GM21737 (cell line): Measurements from ENCODE around the gene TMEM92.
"Not testable (repeated sequence)": the region's sequence is repeated elsewhere in the genome, so short reads cannot be mapped to it uniquely, and the experiment has no call there.

Experiments
- ATAC-seq: cut with Tn5 transposase; IDR thresholded peaks from one replicate; pipeline ENCODE4 v1.9.1; 2021; ENCODE audit warnings: mild to moderate bottlenecking, moderate library complexity; ENCODE audit not compliant: unreplicated experiment

Gene TMEM92

GRCh38 chr17:50297407-50297865 lies 23.2 kb downstream of the TMEM92 start:
- no peak for ATAC-seq

- ATAC-seq = no peak
Observed at GRCh38 chr17:50298018-50298417, 23.8 kb downstream of the TMEM92 start.

- ATAC-seq = no peak
Observed at GRCh38 chr17:50299776-50300175, 25.5 kb downstream of the TMEM92 start.

GRCh38 chr17:50300824-50301223 lies 26.6 kb downstream of the TMEM92 start:
- ATAC-seq = not testable (repeated sequence)

GRCh38 chr17:50301891-50302584 lies 27.8 kb downstream of the TMEM92 start:
- no peak for ATAC-seq

GRCh38 chr17:50303051-50303450 lies 28.8 kb downstream of the TMEM92 start:
- ATAC-seq = no peak

- ATAC-seq = no peak
Observed at GRCh38 chr17:50303596-50303995, 29.3 kb downstream of the TMEM92 start.

GRCh38 chr17:50304781-50305404 lies 30.6 kb downstream of the TMEM92 start:
- ATAC-seq = no peak

- no peak for ATAC-seq
Observed at GRCh38 chr17:50307654-50308053, 33.4 kb downstream of the TMEM92 start.

- no peak for ATAC-seq
Observed at GRCh38 chr17:50308666-50309065, 34.4 kb downstream of the TMEM92 start.

GRCh38 chr17:50310455-50311111 lies 36.3 kb downstream of the TMEM92 start:
- ATAC-seq = no peak

- peak; percentile 55 for ATAC-seq
Observed at GRCh38 chr17:50311112-50311460, 36.8 kb downstream of the TMEM92 start.

GRCh38 chr17:50311483-50311882 lies 37.2 kb downstream of the TMEM92 start:
- ATAC-seq = peak; percentile 25

- no peak for ATAC-seq
Observed at GRCh38 chr17:50312308-50312707, 38.0 kb downstream of the TMEM92 start.

GRCh38 chr17:50314456-50315011 lies 40.3 kb downstream of the TMEM92 start:
- ATAC-seq = no peak

GRCh38 chr17:50316016-50316587 lies 41.8 kb downstream of the TMEM92 start:
- no peak for ATAC-seq

- not testable (repeated sequence) for ATAC-seq
Observed at GRCh38 chr17:50316660-50317059, 42.4 kb downstream of the TMEM92 start.

- ATAC-seq = no peak
Observed at GRCh38 chr17:50317121-50317520, 42.9 kb downstream of the TMEM92 start.

GRCh38 chr17:50318501-50319285 lies 44.4 kb downstream of the TMEM92 start:
- ATAC-seq = no peak

- no peak for ATAC-seq
Observed at GRCh38 chr17:50319306-50320004, 45.2 kb downstream of the TMEM92 start.
